GM18526 (cell line): ENCODE data around the gene HSPG2.

ENCODE experiments used
- POLR2A ChIP-seq: IDR thresholded peaks from 3 replicates; pipeline ENCODE4 v1.6.1; 2011; ENCODE audit not compliant: insufficient read length; ENCODE audit errors: extremely low read depth

Gene HSPG2

DNA sequence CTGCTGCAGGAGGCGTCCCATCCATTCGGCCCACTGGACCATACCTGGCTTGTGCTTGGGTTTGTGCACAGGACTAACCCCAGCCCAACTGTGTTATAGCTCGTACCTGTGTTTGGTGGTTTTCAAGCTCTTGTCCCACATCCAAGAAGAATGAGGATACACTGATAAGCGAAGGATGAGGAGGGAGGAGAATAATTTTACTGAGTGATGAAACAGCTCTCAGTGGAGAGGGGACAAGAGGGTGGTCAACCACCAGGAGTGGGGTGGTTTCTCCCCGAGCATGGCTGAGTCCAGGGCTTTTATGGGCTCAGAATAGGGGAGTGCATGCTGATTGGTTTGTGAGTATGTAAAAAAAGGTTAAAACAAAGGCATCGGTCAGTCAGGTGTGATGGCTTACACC lies 142.0 kb downstream of the HSPG2 start:
- no peak for TF ChIP-seq POLR2A

GRCh38 chr1:21794656-21795055 lies 142.5 kb downstream of the HSPG2 start:
- TF ChIP-seq POLR2A, result no peak

GRCh38 chr1:21793104-21793503 lies 144.0 kb downstream of the HSPG2 start:
- no peak for TF ChIP-seq POLR2A

DNA sequence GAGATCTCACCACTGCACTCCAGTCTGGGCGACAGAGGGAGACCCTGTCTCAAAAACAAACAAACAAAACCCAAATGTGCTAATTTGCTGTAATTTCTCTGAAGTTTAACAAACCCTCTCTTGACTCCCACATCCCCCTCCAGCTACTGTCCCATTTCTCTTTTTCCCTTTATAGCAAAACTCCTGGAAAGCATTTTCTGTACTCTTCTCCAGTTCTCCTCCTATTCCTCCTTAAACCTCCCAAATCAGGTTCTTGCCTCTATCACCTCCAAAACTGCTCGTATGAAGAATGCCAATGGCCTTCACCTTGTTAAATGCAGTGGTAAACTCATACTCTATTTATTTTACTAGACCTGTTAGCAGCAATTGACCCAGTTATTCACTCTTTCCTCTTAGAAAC lies 150.5 kb downstream of the HSPG2 start:
- no peak for TF ChIP-seq POLR2A

DNA sequence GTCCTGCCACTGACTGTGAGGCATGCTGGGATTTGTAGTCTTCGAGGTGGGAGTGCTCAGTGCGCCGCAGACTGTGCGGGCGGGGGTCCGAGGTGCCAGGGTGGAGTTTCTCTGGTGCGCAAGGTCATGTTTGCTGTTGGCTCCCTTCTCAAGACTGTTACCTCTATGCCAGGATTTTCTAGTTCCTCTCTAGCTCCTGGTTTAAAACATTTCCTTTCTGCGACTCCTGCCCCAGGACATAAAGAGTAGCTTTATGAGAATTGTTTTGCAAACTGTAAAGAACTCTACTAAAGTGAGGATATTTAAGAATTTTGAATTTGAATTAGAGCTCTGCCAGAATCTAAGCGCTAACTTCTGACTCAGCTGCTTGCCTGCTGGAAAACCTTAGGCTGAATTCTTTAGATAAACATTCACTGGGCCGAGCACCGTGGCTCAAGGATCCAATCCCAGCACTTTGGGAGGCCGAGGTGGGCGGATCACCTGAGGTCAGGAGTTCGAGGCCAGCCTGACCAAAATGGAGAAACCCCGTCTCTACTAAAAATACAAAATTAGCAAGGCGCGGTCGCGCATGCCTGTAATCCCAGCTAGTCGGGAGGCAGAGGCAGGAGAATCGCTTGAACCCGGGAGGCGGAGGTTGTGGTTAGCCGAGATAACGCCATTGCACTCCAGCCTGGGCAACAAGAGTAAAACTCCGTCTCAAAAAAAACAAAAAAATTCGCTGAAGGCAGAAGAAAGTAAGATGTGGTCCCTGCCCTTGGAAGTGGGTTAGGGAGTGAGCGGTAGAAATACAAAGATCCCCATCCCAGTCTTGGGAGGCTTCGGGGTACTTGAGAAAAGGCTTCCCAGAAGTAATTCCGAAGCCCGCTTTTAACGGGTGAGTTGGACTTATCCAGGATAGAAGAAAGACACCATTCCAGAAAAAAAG lies 153.2 kb downstream of the HSPG2 start:
- TF ChIP-seq POLR2A, result no peak

GRCh38 chr1:21782868-21783678 lies 154.0 kb downstream of the HSPG2 start, which contains the start of gene USP48:
Gene USP48, minus strand, starts transcription at chr1:21783149. Its CDS starts 192 bp downstream, at chr1:21782957.
- peak; percentile 98 for TF ChIP-seq POLR2A

- TF ChIP-seq POLR2A, result no peak
Observed at GRCh38 chr1:21782349-21782867, 154.7 kb downstream of the HSPG2 start.

GRCh38 chr1:21781815-21782348 lies 155.2 kb downstream of the HSPG2 start:
- peak; percentile 3 for TF ChIP-seq POLR2A

DNA sequence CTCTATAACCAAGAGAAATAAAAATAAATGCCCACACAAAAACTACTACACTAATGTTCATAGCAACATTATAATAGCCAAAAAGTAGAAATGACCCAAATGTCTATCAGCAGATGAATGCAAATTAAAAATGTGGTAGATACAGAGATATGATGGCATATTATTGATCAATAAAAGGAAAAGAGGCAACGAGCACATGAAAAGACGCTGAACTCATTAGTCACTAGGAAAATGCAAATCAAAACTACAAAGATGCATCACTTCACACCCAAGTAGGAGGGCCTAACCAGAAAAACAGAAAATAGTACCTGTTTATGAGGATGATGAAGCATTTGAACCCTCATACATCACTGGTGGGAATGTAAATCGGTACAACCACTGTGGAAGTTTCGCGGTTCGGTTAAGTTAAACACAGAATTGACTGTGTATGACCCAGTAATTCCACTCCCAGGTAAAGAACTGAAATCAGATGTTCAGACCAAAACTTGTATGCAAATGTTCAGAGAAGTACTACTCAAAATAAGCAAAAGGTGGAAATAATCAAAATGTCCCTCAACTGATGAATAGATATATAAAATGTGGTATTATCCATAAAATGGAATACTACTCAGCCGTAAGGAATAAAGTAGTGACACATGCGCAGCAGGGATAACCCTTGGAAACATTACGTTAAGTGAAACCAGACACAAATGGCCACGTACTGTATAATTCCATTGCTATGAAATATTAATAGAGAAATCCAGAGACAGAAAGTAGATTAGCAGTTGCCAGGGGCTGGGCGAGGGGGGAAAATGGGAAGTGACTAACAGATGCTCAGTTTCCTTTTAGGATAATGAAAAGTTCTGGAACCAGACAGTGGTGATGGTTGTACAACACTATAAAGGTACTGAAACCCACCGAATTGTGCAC lies 157.2 kb downstream of the HSPG2 start:
- peak; percentile 19 for TF ChIP-seq POLR2A

GRCh38 chr1:21778405-21778727 lies 158.7 kb downstream of the HSPG2 start:
- TF ChIP-seq POLR2A, result no peak

DNA sequence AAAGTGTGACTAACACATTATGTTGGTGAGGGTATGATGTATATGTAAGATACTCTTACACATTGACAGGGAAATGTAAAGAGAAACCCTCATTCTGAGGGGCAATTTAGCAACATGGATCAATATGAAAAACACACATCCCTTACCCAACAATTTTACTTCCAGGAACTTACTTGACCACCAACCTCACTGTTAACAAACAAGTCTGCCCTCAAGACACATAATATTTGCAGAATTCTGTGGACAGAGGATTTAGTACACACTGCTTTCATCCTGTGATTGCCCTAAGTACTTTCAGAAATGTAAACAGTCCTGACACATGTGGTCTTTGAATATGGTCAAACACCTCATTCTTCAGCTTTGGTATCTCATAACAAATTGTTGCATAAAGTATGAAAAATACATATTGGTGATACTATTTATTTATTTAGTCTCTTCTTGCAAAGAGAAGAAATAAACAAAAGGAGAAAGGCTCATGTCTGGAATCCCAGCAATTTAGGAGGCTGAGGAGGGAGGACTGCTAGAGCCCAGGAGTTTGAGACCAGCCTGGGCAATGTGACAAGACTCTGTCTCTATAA lies 161.0 kb downstream of the HSPG2 start:
- TF ChIP-seq POLR2A, result no peak

GRCh38 chr1:21775550-21775914 lies 161.6 kb downstream of the HSPG2 start:
- no peak for TF ChIP-seq POLR2A

DNA sequence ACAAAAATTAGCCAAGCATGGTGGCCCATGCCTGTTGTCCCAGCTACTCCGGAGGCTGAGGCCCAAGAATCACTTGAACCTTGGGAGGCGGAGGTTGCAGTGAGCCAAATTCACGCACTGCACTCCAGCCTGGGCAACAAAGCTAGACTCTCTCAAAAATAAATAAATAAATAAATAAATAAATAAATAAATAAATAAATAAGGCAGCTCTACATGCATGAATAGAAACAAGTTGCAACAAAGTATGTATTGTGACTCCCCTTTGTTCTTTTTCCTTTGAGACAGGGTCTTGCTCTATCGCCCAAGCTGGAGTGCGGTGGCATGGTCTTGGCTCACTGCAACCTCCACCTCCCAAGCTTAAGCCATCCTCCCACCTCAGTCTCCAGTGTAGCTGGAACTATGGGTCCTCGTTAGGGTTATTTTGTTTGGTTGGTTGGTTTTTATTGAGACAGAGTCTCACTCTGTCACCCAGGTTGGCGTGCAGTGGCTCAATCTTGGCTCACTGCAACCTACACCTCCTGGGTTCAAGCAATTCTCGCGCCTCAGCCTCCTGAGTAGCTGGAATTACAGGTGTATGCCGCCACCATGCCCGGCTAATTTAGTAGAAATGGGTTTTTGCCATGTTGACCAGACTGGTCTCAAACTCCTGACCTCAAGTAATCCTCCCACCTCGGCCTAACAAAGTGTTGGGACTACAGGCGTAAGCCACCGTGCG lies 162.1 kb downstream of the HSPG2 start:
- no peak for TF ChIP-seq POLR2A

- no peak for TF ChIP-seq POLR2A
Observed at GRCh38 chr1:21773585-21773984, 163.5 kb downstream of the HSPG2 start.
